Osteocyte (in vitro differentiated cells): ENCODE measurements around the gene RHOF. TPM values are rescaled to one million over a fixed set of nuclear protein-coding genes. Genes with fewer than 3 reads are reported as not detected.

Experiments
- DNase-seq: peaks from one replicate; pipeline ENCODE4 v3.0.0; 2021; ENCODE audit warnings: mixed read lengths; ENCODE audit not compliant: unreplicated experiment; ENCODE audit errors: extremely low spot score
- H3K27ac Mint-ChIP-seq: one replicate; pipeline ENCODE4 v1.8.0; 2021; ENCODE audit warnings: mild to moderate bottlenecking, mixed read lengths; ENCODE audit not compliant: unreplicated experiment
- H3K27me3 Mint-ChIP-seq: one replicate; pipeline ENCODE4 v1.8.0; 2021; ENCODE audit warnings: mixed read lengths; ENCODE audit not compliant: unreplicated experiment
- H3K36me3 Mint-ChIP-seq: one replicate; pipeline ENCODE4 v1.8.0; 2021; ENCODE audit warnings: mixed read lengths; ENCODE audit not compliant: unreplicated experiment
- H3K4me1 Mint-ChIP-seq: one replicate; pipeline ENCODE4 v1.8.0; 2021; ENCODE audit warnings: mixed read lengths; ENCODE audit not compliant: unreplicated experiment
- H3K4me3 Mint-ChIP-seq: one replicate; pipeline ENCODE4 v1.8.0; 2021; ENCODE audit warnings: mild to moderate bottlenecking, moderate library complexity, mixed read lengths; ENCODE audit not compliant: unreplicated experiment
- H3K9me3 Mint-ChIP-seq: one replicate; pipeline ENCODE4 v1.8.0; 2021; ENCODE audit warnings: mixed read lengths; ENCODE audit not compliant: unreplicated experiment
- CTCF ChIP-seq: fragments of 200-600 bp; sonication (generic); IDR thresholded peaks from 2 replicates; pipeline ENCODE4 v1.5.0; 2021; ENCODE audit warnings: antibody characterized with exemption, mild to moderate bottlenecking, moderate library complexity
- total RNA-seq: library from RNA; stranded (reverse); gene quantifications from 2 replicates; pipeline ENCODE4 v1.2.1, GENCODE V29; 2021

Gene RHOF
- total RNA-seq, 1 donor from 2014 or later = 11.3 TPM

- Mint-ChIP-seq H3K27ac (no peak overlapping the region), H3K4me3 (no peak overlapping the region), H3K4me1 (peaks cover 3% of the 10 kb centered on the region), H3K9me3 (no peaks in the 10 kb centered on the region), H3K36me3 (peaks cover 5% of the 10 kb centered on the region), H3K27me3 (no peaks in the 10 kb centered on the region)
- no peak for TF ChIP-seq CTCF
- no peak for DNase-seq
Measured at GRCh38 chr12:121755591-121755990, 37.9 kb downstream of the RHOF start.

- H3K36me3 Mint-ChIP-seq = peaks cover 5% of the 10 kb centered on the region
- DNase-seq = no peak
- H3K27ac Mint-ChIP-seq = no peak overlapping the region
- TF ChIP-seq CTCF = no peak
- H3K27me3 Mint-ChIP-seq = no peaks in the 10 kb centered on the region
- peaks cover 3% of the 10 kb centered on the region for H3K4me1 Mint-ChIP-seq
- no peaks in the 10 kb centered on the region for H3K9me3 Mint-ChIP-seq
- no peak overlapping the region for H3K4me3 Mint-ChIP-seq
Measured at GRCh38 chr12:121754836-121755235, 38.7 kb downstream of the RHOF start.

GRCh38 chr12:121753844-121754264 lies 39.6 kb downstream of the RHOF start:
- Mint-ChIP-seq H3K36me3 (peaks cover 5% of the 10 kb centered on the region), H3K9me3 (no peaks in the 10 kb centered on the region), H3K4me3 (no peak overlapping the region), H3K27ac (no peak overlapping the region), H3K4me1 (peaks cover 8% of the 10 kb centered on the region), H3K27me3 (no peaks in the 10 kb centered on the region)
- TF ChIP-seq CTCF = no peak
- DNase-seq = no peak

GRCh38 chr12:121751749-121752351 lies 41.6 kb downstream of the RHOF start:
- no peak overlapping the region for H3K4me3 Mint-ChIP-seq
- DNase-seq = no peak
- peaks cover 5% of the 10 kb centered on the region for H3K36me3 Mint-ChIP-seq
- no peaks in the 10 kb centered on the region for H3K27me3 Mint-ChIP-seq
- H3K4me1 Mint-ChIP-seq = peaks cover 16% of the 10 kb centered on the region
- no peak overlapping the region for H3K27ac Mint-ChIP-seq
- no peaks in the 10 kb centered on the region for H3K9me3 Mint-ChIP-seq
- no peak for TF ChIP-seq CTCF

GRCh38 chr12:121751034-121751433 lies 42.5 kb downstream of the RHOF start:
- Mint-ChIP-seq H3K27ac (no peak overlapping the region), H3K27me3 (no peaks in the 10 kb centered on the region), H3K9me3 (no peaks in the 10 kb centered on the region), H3K36me3 (peaks cover 5% of the 10 kb centered on the region), H3K4me1 (peaks cover 13% of the 10 kb centered on the region), H3K4me3 (no peak overlapping the region)
- TF ChIP-seq CTCF = no peak
- DNase-seq = no peak
